Measurements from ENCODE around the gene SHCBP1.
"Not testable (repeated sequence)": the region's sequence is repeated elsewhere in the genome, so short reads cannot be mapped to it uniquely, and the experiment has no call there.

Gene SHCBP1

DNA sequence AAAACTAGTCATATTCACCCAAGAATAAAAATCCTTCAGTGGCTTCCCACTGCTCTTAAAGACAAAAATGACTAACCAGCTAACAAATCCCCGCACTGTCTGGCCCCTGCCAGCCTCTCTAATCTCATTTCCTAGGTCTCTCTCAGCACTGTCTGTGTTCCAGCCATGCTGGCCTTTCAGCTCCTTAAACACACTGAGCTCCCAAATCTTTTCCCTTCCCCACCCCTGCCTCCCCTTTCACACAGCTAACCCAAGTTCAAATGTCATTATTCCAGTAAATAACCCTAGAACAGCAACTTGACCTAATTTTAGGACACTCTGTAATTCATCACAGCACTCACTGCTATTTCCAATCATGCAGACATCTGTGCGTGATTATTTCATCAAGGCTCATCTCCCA lies 7.8 kb downstream of the SHCBP1 start:
- DNase-seq, result no peak

DNA sequence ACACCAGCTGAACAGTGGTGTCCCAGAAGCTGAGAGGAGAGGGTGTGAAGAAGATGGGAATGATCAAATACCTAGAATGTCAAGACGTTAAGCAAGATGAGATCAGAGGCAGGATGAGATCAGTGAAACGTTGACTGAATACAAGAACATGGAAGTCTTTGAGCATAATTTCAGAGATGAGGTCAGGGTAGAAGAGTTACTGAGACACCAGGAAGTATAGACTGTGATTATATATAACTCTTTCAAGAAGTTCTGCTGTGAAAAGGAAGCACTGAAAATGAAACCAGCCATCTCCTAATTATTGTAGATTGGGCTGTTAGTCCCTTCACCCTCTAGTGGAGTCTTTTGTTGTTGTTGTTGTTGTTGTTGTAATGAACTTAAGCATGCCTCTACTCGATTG lies 9.1 kb downstream of the SHCBP1 start:
- no peak for DNase-seq

DNA sequence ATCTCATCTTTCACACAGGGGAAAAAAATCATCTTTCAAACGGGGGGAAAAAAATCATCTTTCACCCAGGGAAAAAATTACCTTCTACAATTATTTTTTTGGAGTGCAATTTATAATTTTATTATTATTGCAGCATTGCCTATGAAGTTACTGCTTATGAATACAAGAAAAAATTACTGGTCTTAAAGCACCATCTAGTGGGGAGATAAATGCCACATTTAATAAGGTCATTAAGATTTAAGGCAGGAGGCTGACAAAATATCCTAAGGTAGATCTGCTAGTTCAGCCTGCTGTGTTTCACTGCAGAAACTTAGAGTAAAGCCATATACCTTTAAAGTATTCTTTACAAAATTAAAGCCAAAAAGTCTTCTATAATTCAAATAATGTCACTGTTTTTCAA lies 13.7 kb downstream of the SHCBP1 start:
- DNase-seq, result no peak

DNA sequence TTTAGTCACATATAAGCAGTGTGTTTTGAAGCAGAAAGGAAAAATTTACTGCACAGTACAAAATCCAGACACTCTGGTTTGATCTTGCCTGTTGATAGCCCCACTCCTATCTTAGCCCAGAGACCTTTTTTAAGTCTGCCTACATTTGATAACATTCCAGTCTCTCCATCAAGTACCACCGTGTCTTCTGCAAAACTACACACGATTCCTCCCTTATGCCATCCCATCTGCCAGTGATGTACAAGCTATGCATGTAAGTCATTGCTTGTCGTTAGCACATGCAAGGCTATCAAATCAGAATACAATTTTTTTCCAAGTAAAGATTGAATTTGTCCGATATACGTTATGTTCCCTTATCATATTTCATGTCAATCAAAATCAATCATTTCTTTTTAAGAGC lies 14.9 kb downstream of the SHCBP1 start:
- no peak for DNase-seq

DNA sequence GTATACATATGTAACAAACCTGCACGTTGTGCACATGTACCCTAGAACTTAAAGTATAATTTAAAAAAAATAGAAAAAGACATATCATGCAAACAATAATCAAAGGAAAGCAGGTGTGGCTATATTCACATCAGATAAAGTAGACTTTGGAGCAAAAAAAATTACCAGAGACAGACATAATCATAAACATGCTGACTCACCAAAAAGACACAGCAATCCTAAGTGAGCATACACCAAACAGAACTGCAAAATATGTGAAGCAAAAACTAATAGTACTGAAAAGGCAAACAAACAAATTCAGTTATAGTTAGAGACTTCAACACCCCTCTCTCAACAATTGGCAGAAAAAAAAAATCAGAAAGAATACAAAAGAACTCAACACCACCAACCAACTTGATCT lies 29.9 kb downstream of the SHCBP1 start:
- DNase-seq, result no peak

DNA sequence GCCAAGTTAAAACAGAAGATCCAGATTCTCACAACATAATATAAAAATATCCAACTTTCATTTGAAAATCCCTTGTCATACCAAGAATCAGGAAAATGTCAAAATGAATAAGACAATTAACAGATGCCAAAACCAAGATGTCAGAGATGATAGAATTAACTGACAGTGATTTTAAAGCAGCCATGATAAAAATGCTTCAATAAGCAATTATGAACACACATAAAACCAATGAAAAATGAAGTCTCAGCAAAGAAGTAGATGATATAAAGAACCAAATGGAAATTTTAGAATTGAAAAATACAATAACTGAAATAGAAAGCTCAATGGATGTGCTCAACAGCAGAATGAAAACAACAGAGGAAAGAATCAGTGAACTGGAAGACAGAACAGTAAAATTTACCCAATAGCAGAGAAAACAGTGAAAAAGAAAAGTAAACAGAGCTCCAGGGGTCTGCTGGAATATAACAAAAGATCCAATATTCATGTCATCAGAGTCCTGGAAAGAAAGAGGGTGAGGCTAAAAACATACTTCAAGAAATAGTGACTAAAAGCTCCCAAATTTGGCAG lies 35.1 kb downstream of the SHCBP1 start:
- no peak for DNase-seq

DNA sequence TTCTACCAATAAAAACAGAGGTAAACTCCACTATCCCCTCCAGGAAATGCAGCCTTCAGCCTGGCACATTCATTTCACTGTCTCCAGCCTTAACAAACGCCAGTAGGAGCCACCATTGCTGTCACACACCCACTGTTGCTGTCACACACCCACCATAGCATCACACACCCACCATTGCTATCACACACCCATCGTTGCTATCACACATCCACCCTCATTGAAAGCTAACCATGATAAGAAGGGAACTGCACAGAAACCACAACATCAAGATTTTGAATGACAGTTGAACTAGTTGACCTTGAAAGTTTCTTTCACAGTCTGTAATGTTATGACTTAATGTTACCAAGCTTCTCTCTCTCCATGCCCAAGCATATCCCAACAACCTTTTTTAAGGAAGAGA lies 38.1 kb downstream of the SHCBP1 start:
- no peak for DNase-seq

DNA sequence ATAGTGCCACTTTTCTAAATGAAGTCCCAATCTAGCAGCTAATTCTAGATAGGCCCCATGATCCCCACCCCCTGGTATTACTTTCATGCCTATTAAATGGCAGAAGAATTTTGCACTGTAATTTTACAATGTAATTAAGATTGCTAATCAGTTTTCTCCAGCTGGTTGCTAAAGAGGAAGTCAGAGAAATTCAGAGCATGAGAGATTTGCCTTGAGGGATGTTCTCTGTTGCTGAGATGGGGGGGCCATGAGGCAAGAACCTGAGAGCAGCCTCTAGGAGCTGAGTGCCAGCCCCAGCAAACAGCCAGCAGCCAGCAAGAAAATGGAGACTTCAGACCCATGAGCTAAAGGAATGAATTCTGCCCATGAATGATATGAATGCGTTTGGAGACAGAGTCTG lies 38.9 kb downstream of the SHCBP1 start:
- no peak for DNase-seq

DNA sequence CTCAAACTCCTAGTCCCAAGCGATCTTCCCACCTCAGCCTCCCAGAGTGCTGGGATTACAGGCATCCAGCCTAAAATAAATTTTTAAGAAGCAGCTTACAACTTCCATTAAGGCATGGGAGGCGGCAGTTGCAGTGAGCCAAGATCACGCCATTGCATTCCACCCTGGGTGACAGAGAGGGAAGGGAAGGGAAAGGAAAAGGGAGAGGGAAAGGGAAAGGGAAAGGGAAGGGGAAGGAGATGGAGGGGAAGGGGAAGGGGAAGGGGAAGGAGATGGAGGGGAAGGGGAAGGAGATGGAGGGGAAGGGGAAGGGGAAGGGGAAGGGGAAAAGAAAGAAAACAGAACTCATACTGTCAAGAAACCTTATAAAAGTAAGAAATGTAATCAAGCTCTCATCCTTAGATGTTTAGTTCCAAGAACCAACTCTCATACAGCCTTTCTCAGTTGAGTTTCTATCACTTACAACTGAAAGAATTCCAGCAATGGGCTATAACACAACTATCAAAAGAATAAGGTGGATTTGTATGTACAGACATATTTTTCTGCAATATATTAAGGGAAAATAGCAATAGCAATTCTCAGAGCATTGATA lies 43.1 kb downstream of the SHCBP1 start:
- DNase-seq, result no peak

DNA sequence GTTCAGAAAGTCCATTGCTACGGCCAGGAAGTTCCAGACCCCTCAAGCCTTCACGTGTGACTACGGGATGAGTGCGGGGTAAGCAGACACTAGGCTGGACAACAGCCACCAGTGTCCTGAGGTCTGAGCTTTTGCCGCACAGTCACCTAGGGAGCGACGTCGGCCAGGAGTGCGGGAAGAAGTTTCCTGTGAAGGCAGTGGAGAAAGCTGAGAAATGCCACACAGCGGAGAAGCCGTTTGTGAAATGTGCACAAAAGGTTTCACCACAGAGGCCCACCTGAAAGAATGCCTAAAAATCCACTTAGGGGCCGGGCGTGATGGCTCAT lies 47.4 kb downstream of the SHCBP1 start:
- DNase-seq, result no peak

DNA sequence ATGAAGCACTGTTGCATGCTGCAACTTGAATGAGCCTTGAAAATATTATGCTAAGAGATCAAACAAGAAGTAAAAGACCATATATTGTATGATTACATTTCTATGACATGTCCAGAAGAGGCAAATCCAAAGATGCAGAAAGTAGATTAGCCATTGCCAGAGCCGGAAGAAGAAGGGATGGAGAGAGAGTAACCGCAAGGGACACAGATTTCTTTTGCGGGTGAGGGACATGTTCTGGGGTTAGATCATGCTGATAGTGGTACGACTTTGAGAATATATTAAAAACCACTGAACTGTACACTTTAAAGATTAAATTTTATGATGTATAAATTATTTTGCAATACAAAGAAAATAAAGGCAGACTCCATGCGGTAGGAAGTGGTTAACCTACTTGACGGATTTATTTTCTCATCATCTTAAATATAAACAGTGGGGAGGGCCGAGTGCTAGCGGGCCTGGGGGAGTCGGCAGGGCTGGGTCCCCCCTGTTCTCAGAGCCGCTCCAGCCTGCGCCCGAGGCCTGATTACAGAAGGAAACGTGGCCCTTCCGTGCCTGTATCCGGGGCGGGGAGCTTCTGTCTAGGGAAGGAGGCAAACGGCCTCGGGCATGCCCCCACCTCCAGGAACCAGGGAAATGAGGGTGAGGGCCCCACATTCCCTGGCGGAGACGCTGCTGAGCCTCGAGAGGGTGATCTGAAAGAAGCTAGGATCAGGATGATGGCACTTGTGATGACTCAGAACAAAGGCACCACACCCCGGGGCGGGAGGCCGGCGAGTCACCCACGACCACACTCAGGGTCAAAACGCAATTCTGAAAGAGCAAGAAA lies 48.0 kb downstream of the SHCBP1 start:
- DNase-seq, result no peak

DNA sequence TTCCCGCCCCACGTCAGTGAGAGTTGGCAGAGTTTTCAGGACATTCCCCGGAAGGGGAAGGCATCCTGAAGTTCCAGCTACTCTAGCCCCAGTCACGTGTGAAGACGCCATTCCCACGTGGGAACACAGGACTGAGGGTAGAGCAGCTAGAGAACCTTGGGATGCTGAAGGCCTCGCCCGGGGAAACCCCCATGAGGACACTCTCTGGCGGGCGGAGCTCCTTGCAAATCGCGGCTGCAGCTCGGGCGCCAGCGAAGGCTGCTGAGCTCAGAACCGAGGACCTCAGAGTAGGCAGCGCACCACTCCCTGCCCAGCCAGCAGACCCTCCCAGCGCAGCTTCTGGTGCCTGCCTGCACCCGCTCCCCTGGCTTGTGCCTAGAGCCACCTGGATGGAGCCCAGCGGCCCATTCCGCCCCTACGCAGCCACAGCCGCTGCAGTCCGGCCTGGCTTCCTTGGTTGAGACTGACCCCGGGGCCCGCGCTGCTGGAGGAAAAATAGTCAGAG lies 51.9 kb downstream of the SHCBP1 start:
- no peak for DNase-seq

DNA sequence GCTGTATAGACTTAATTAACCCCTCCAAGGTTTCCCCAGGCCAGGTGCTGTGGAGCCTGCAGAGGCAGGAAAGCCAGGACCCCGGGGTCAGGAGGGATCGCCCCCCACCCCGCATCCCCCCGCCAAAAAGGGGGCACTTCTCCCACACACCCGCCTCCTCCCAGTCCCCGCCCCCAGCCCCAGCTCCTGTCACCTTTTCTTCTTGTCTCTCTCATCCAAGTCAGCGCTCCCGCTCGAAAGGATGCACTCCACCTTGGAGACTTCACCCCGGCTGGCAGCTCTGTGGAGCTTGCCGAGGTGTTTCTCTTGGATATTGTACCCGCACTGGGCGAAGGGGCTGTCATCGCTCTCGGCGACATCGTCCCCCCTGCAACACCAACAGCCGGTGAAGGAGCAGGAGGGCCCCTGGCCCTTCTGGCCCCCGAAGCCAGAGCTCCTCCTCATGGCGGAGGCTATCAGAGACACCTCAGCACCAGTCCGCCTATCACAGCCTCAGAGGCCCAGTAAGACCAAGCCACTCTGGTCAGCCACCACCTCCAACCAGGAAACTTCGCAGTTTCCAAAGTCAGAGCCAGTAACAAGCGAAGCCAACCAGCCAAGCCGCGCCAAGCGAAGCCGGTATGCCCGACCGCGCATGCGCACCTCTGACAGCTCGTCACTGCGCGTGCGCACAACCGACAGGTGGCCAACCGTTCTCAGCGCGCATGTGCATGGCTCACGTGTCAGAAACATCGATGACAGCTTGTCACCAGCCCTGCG lies 52.5 kb downstream of the SHCBP1 start:
- DNase-seq, result no peak

DNA sequence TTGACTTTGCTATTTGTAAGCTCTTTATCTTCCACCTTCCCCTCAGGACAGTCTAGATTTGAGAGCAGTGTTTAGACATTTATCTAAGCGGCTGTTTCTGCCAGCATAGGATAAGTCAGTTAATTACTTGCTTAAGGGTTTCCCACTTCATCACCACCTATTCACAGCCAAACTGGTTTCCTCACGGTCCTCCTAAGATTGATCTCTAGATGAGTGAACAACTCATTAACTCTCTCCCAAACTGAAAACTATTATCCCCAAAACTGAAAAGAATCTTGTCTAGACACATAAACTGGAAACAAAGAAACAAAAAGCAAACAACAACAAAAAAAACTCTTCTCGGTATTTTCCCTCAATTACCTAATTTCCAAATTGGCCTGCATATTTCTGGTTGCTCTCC lies 58.2 kb downstream of the SHCBP1 start:
- no peak for DNase-seq

DNA sequence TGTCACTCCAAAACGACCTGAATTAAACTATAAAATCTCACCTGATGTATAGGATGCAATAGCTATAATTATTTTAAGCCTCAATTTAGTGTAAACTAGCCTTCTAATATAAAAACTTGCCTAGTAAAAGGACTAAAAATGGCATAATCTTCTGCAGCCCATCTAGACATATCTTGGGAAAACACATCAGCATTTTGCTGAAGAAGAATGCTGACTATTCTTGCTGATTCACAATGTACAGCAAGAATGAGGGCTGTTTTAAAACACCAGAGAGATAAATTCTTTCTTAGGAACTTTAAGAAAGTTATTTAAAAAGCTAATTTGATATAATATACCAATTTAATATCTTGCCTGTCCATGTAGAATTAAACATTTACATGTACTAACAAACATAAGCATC lies 63.2 kb downstream of the SHCBP1 start:
- no peak for DNase-seq

DNA sequence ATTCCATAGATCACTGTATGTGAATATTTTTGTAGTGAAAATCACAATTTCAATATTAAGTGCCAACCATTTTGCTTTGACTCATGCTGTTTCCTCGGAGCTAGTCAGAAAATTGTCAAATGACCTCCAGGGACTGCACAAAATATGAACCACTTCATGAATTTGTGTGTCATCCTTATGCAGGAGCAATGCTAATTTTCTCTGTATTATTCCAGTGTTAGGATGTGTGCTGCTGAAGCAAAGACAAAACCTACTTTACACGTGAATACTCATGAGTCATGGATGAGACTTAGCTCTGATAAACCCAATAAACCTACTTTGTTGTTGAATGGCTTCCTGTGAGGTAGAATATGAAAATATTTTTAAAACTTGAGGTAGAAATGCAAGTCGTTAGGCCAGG lies 65.2 kb downstream of the SHCBP1 start:
- DNase-seq, result no peak

DNA sequence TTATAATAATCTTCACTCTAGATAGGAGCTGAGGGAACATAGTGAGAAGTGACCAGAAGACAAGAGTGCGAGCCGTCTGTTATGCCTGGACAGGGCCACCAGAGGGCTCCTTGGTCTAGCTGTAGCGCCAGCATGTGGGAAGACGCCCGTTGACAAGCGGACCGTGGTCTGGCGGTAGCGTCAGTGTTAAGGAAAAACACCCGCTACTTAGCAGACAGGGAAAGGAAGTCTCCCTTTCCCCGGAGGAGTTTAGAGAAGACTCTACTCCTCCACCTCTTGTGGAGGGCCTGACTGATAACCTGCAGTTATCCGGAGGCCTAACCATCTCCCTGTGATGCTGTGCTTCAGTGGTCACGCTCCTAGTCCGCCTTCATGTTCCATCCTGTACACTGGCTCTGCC lies 66.7 kb downstream of the SHCBP1 start:
- not testable (repeated sequence) for DNase-seq

DNA sequence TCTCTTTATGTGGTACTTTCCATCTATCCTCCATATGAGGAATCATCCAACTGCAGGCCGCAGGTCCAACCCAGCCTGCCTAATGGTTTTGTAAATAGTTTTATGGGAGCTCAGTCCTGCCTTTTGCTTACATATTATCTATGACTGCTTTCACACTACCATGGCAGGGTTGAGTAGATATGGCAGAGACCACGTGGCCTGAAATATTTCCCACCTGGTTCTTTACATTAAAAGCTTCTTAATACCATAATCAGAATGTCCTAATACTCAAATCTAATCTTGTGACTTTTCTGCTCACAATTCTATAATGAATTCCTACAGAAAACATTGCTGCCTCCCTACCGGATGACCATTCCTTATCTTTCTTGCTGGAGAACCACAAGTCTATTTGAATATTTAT lies 71.7 kb downstream of the SHCBP1 start:
- DNase-seq, result no peak
